ENCODE measurements around the gene CTTNBP2NL.
"Not testable (repeated sequence)": the region's sequence is repeated elsewhere in the genome, so short reads cannot be mapped to it uniquely, and the experiment has no call there.

CTTNBP2NL gene

GRCh38 chr1:112386024-112386723, 9.8 kb upstream of the CTTNBP2NL start:
- DNase-seq (ENCODE audit: low spot score), result no peak

- no peak for DNase-seq (ENCODE audit: low spot score)
These were observed 9.2 kb upstream of the CTTNBP2NL start for GRCh38 chr1:112386731-112387346.

GRCh38 chr1:112387807-112388206, 8.2 kb upstream of the CTTNBP2NL start:
- no peak for DNase-seq (ENCODE audit: low spot score)

- no peak for DNase-seq (ENCODE audit: low spot score)
These were observed 7.6 kb upstream of the CTTNBP2NL start for GRCh38 chr1:112388436-112388835.

DNA sequence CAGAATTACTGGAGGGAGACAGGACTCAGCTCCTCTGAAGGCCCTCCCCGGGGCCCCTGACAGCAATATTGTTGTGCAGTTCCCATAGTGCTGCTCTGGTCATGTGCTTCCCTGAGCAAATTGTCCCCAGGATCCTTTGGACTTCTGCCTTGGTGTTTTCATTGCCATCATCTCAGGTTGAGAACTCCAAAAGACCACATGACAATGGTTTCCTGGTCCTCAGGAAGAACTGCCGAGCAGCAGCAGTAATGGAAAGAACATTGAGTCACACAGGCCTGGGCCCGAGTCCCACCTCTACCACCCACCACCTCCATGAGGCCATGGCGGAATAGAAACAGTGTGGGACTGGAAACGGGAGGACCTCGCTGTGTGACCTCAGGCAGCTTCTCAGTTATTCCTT, 6.3 kb upstream of the CTTNBP2NL start:
- DNase-seq (ENCODE audit: low spot score), result no peak

- DNase-seq (ENCODE audit: low spot score), result not testable (repeated sequence)
These were observed 5.7 kb upstream of the CTTNBP2NL start for GRCh38 chr1:112390335-112390734.

DNA sequence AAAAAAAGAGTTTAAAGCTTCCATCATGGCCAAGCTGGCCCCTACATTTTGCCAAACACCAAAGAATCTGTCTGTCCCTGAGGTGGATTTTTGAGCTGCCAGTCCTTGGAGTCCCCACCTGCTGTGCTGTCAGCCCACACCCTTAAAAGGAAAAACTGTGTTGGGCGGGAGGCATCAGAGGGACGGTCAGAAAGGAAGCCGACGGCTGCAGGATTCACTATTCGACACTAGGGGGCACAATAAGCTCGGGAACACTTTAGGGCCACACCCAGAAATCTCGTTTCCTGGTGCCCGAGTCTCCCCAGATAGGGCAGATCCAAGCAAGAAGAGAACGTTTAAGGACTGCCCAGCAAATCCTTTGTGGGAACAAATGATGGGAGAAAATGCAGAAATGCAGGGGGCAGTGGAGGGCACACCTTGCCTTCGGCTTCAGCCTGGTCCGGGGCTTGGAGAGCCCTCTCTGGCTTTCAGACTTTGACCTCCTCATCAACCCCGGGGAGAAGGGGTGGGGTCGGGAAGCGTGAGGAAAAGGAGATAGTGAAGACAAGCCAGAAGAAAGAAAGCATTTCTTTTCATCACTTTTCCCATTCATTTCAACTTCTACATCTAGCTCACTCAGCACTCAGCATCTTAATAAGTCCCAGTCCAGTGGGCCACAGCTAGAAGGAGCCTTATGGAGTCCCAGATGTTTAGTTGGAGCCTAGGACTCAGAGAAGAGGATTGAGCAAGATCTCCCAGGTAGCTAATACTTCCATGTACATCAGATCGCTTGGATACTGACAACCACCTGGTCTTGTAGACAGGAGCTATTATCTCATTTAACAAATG, 5.0 kb upstream of the CTTNBP2NL start:
- peak; percentile 91 for DNase-seq (ENCODE audit: low spot score)

DNA sequence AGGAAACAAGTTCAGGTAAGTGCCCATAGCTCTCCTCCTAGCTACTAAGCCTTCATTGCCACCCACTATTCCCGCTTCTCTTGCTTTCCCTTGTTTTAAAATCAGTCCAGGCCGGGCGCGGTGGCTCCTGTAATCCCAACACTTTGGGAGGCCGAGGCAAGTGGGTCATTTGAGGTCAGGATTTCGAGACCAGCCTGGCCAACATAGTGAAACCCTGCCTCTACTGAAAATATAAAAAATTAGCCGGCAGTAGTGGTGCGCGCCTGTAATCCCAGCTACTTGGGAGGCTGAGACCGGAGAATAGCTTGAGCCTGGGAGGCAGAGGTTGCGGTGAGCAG, 4.4 kb upstream of the CTTNBP2NL start:
- DNase-seq (ENCODE audit: low spot score), result no peak

GRCh38 chr1:112393631-112393974, 2.4 kb upstream of the CTTNBP2NL start:
- DNase-seq (ENCODE audit: low spot score), result no peak

DNA sequence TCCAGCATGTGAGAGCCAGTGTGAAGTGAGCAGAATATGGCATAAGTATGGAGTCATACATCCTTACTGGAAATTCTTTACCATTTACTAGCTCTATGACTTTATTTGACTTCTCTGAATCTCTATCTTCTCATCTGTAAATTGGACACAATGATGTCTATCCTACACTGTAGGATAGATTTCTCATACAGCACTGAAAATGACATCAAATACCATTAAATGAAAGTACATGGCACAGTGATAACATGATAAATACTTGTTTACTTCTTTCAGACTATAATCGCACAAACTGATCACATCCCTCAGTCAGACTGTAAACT, 1.3 kb upstream of the CTTNBP2NL start:
- no peak for DNase-seq (ENCODE audit: low spot score)

GRCh38 chr1:112395256-112395820, 676 bp upstream of the CTTNBP2NL start:
- no peak for DNase-seq (ENCODE audit: low spot score)

GRCh38 chr1:112396653-112397471, 848 bp downstream of the CTTNBP2NL start:
- DNase-seq (ENCODE audit: low spot score), result peak; percentile 49

- DNase-seq (ENCODE audit: low spot score), result no peak
These were observed 1.8 kb downstream of the CTTNBP2NL start for GRCh38 chr1:112397841-112398240.

GRCh38 chr1:112399456-112399855, 3.4 kb downstream of the CTTNBP2NL start:
- no peak for DNase-seq (ENCODE audit: low spot score)

GRCh38 chr1:112400706-112401105, 4.7 kb downstream of the CTTNBP2NL start:
- not testable (repeated sequence) for DNase-seq (ENCODE audit: low spot score)

DNA sequence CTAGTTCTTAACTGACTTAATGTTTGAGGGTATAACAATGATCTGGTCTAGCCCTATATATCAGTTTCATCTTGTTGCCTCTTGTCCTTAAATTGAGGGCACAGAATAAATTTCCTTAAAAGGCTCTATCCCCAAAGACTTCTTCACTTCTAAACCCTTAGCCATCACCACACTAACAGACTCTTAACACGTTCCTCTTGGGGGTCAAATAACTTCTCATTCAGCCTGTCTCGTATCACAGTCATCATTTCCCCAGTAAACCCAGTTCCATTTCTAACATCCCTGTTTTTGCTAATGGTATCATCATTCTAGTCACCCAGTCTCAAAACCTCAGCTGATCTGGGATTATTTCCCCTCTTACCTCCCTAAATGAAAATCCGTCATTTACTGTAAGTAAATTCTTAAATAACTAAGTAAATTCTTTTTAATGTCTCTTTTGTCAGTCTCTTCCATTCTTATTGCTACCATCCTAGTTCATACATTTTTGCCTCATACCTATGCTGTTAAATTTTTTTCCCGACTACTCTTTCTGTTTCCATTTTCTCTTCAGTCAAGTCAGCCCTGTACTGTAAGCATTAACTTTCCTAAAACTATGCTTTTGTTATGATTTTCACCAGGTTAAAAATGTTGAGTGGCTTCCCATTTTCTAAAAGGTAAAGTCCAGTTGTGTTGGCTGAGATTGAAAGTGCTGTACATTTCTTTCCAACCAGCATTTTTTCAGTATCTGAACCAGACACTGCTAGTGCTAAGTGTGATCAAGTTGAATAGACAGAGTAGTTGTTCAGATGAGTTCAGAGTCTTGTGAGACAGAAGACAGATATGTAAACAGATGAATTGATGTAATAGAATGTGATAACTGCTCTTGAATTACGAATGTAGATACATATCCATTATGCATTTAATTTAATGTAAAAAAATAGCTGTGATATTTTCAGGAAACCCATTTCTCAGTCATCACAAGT, 6.9 kb downstream of the CTTNBP2NL start:
- DNase-seq (ENCODE audit: low spot score), result no peak

GRCh38 chr1:112406771-112407170, 10.8 kb downstream of the CTTNBP2NL start:
- no peak for DNase-seq (ENCODE audit: low spot score)

DNA sequence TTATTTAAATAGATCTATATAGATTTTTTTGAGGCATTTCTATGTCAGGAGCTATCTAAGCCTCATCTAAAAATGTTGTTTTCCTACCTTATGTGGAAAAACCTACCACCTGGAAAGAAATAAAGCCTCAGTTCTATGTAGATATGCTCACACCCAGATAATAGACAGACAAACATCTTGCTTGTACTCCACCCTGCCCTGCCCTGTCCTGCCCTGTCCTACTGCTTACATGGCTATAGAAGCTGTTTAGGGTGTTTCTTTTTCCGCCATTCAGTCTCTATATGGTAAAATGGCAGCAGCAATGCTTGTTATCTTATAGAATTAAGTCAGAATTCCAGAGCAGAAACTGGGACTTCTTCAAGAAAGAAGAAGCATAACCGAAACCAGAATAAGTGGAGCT, 13.4 kb downstream of the CTTNBP2NL start:
- DNase-seq (ENCODE audit: low spot score), result no peak

- DNase-seq (ENCODE audit: low spot score), result no peak
These were observed 14.7 kb downstream of the CTTNBP2NL start for GRCh38 chr1:112410673-112411072.

- DNase-seq (ENCODE audit: low spot score), result no peak
These were observed 21.3 kb downstream of the CTTNBP2NL start for GRCh38 chr1:112417271-112417670.
